ENCODE results near the gene DACT1.

DACT1 gene

GRCh38 chr14:58636129-58636528 lies 1.6 kb upstream of the DACT1 start:
- no peak for DNase-seq

- peak in 1 of 2 experiments; percentile 37 for DNase-seq
Measured at GRCh38 chr14:58637040-58637390, 747 bp upstream of the DACT1 start.

GRCh38 chr14:58638231-58639197 lies 752 bp downstream of the DACT1 start:
- peak in 1 of 2 experiments; percentile 23 for DNase-seq

GRCh38 chr14:58639198-58639565 lies 1.4 kb downstream of the DACT1 start:
- DNase-seq = no peak

GRCh38 chr14:58639842-58640484 lies 2.2 kb downstream of the DACT1 start:
- peak in 1 of 2 experiments; percentile 60 for DNase-seq

- no peak for DNase-seq
Measured at GRCh38 chr14:58640959-58641358, 3.2 kb downstream of the DACT1 start.

GRCh38 chr14:58641509-58641908 lies 3.7 kb downstream of the DACT1 start:
- no peak for DNase-seq

- DNase-seq = no peak
Measured at GRCh38 chr14:58643366-58643765, 5.6 kb downstream of the DACT1 start.

- DNase-seq = no peak
Measured at GRCh38 chr14:58645641-58646040, 7.9 kb downstream of the DACT1 start.

- no peak for DNase-seq
Measured at GRCh38 chr14:58646479-58646878, 8.7 kb downstream of the DACT1 start.

- no peak for DNase-seq
Measured at GRCh38 chr14:58647777-58648176, 10.0 kb downstream of the DACT1 start.

- no peak for DNase-seq
Measured at GRCh38 chr14:58650857-58651256, 13.1 kb downstream of the DACT1 start.

GRCh38 chr14:58656671-58657411 lies 19.1 kb downstream of the DACT1 start:
- no peak for DNase-seq

GRCh38 chr14:58659061-58659460 lies 21.3 kb downstream of the DACT1 start:
- DNase-seq = no peak

GRCh38 chr14:58659846-58660245 lies 22.1 kb downstream of the DACT1 start:
- no peak for DNase-seq

GRCh38 chr14:58660407-58660806 lies 22.6 kb downstream of the DACT1 start:
- DNase-seq = no peak

GRCh38 chr14:58662018-58662417 lies 24.3 kb downstream of the DACT1 start:
- DNase-seq = no peak

- DNase-seq = no peak
Measured at GRCh38 chr14:58662759-58663158, 25.0 kb downstream of the DACT1 start.

GRCh38 chr14:58663494-58664111 lies 25.8 kb downstream of the DACT1 start:
- no peak for DNase-seq

- DNase-seq = no peak
Measured at GRCh38 chr14:58665773-58666500, 28.2 kb downstream of the DACT1 start.

- no peak for DNase-seq
Measured at GRCh38 chr14:58666737-58667136, 29.0 kb downstream of the DACT1 start.

GRCh38 chr14:58667900-58668299 lies 30.1 kb downstream of the DACT1 start:
- DNase-seq = no peak
